Spinal cord (tissue), 10 donors: ENCODE data around the gene SYNPO2. TPM values are rescaled to one million over a fixed set of nuclear protein-coding genes. Genes with fewer than 3 reads are reported as not detected.

Experiments
- DNase-seq, 6 donors: peaks; one replicate each; pipeline versions ENCODE4 v3.0.0 to v3.0.0-alpha.2; 2013 to 2015; ENCODE audit warnings: low spot score in 6 of 6, low read depth in 4 of 6
- H3K27ac ChIP-seq: one replicate; pipeline ENCODE4 v1.5.1; 2013; ENCODE audit warnings: low read depth, low read length, control low read depth
- H3K27me3 ChIP-seq: one replicate; pipeline ENCODE4 v1.6.1; 2013; ENCODE audit warnings: low read length; ENCODE audit not compliant: control insufficient read depth, insufficient read depth
- H3K36me3 ChIP-seq: one replicate; pipeline ENCODE4 v1.6.1; 2013; ENCODE audit warnings: low read length; ENCODE audit not compliant: control insufficient read depth, insufficient read depth
- H3K4me1 ChIP-seq: one replicate; pipeline ENCODE4 v1.6.1; 2013; ENCODE audit warnings: low read length; ENCODE audit not compliant: control insufficient read depth, insufficient read depth
- H3K4me3 ChIP-seq: one replicate; pipeline ENCODE4 v1.5.1; 2013; ENCODE audit warnings: low read depth, low read length, control low read depth
- H3K9me3 ChIP-seq: one replicate; pipeline ENCODE4 v1.6.1; 2013; ENCODE audit warnings: low read length; ENCODE audit not compliant: control insufficient read depth, insufficient read depth
- WGBS: methylation state at CpG from one replicate; pipeline ENCODE4 v1.1.5; 2013; ENCODE audit warnings: missing lambda C conversion rate; ENCODE audit not compliant: insufficient coverage; 5-methylcytosine and 5-hydroxymethylcytosine counted together
- polyA plus RNA-seq, 2 donors: library from polyadenylated mRNA; unstranded; fragments of 120-200 nt; gene quantifications; one replicate each; pipeline ENCODE4 v1.2.1, GENCODE V29; 2013; ENCODE audit not compliant: insufficient read length in 2 of 2
- total RNA-seq, 2 donors: library from RNA; depleted of rRNA in 1 of 2; stranded (reverse); fragments of 120-200 nt in 1 of 2; fragments of >200 nt in 1 of 2; gene quantifications; one replicate each; pipeline versions ENCODE4 v1.2.3 to v1.2.4, GENCODE V29; 2013 to 2014
- donor health status: healthy.

SYNPO2 gene
- total and polyA plus RNA-seq, 4 donors: 6.1 to 14.3 (median 9.7) TPM

DNA sequence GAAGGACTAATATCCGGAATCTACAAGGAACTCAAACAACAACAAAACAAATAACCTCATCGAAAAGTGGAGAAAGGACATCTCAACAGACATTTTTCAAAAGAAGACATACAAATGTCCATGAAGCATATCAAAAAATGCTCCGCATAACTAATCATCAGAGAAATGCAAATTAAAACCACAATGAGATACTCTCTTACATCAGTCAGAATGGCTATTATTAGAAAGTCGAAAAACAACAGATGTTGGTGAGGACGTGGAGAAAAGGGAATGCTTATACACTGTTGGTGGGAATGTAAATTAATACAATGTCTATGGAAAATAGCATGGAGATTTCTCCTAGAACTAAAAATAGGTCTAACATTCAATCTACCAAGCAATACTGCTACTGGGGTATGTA, 195.9 kb downstream of the SYNPO2 start:
- no peak overlapping the region for H3K27ac ChIP-seq
- no CpG with 5 or more reads among the region's 5 CpGs for WGBS
- no peaks in the 10 kb centered on the region for H3K27me3 ChIP-seq
- H3K4me3 ChIP-seq: no peak overlapping the region
- no peaks in the 10 kb centered on the region for H3K4me1 ChIP-seq
- DNase-seq: no peak
- no peaks in the 10 kb centered on the region for H3K36me3 ChIP-seq
- no peaks in the 10 kb centered on the region for H3K9me3 ChIP-seq

DNA sequence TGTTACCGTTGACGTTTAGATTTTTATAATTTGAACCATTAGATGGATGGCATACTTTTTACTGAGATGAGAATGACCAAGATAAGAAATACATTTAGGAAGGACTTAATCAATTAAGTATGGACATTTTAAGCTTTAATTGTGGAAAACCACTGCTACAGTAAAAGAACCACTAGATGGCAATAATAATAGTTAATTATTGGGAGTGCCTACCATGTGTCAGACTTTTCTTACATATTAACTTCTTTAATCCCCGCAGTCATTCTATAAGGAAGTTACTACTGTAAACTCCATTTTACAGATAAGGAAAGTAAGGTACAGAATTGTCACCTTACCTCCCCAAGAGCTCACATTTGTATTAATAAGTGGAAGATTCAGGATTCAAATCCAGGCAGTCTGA, 198.5 kb downstream of the SYNPO2 start:
- no peak overlapping the region for H3K4me3 ChIP-seq

DNA sequence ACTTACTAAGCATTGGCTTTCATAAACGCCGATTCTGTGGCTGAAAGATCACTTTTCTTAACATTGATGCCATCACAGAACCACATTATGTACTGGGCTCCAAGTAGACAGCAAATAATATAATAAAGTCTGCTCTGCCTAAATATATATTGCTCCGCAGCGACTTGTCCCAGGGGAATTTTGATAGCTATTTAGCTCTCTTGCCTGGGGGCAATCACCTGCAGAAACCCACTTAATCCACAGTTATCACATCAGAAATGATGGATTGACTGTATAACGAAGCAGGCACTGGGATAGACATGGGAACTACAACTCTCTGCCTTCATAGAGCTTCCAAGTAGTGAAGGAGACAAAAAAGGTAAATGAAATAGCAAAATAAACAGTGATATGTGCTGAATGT, 199.0 kb downstream of the SYNPO2 start:
- no peaks in the 10 kb centered on the region for H3K9me3 ChIP-seq
- no CpG with 5 or more reads among the region's 5 CpGs for WGBS
- no peak overlapping the region for H3K27ac ChIP-seq
- H3K36me3 ChIP-seq: no peaks in the 10 kb centered on the region
- DNase-seq: no peak
- H3K4me1 ChIP-seq: no peaks in the 10 kb centered on the region
- H3K27me3 ChIP-seq: no peaks in the 10 kb centered on the region
- no peak overlapping the region for H3K4me3 ChIP-seq

More for the DNA sequence above, 198.5 kb downstream of the SYNPO2 start:
- H3K27ac ChIP-seq: no peak overlapping the region
- H3K4me1 ChIP-seq: no peaks in the 10 kb centered on the region
- H3K36me3 ChIP-seq: no peaks in the 10 kb centered on the region
- no peak for DNase-seq
- no peaks in the 10 kb centered on the region for H3K27me3 ChIP-seq
- H3K9me3 ChIP-seq: no peaks in the 10 kb centered on the region
- 100% methylated on average over 2 of the region's 3 CpGs for WGBS

DNA sequence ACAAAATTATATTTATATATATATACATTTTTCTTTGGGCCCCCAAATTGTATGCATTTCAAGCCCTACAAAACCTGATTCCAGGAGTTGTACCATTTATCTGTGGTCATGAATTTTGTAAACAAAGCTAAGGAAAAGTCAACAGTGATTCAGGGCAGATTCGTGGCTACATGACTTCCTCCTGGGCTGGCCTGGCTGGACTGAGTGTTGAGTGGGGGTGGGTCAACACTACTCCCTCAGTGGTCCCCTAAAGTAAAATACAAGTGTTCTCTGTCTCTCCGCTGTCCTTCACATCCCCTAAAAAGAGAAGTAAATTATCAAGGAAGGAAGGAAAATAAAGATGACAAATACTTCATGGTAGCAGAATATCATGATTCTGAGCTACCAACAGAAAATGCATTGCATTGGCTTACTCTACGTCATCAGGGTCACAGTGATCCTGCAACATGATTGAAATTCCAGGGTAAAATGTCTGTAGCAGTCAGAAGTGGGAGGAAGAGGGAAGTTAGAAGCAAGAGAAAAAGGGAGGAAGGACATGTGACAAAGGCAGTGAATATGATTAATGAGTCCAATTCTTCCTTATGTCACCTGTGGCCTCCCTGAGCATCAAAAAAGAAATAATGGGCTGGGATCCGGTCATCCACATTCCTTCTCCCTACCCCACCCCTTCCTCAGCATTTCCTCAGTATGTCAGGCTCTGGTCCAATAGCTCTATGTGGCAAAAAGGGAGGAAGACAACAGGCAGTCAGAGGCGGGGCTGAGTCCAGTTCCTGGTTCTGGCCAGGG, 204.6 kb downstream of the SYNPO2 start:
- 100% methylated on average over 1 of the region's 5 CpGs for WGBS
- DNase-seq: no peak

DNA sequence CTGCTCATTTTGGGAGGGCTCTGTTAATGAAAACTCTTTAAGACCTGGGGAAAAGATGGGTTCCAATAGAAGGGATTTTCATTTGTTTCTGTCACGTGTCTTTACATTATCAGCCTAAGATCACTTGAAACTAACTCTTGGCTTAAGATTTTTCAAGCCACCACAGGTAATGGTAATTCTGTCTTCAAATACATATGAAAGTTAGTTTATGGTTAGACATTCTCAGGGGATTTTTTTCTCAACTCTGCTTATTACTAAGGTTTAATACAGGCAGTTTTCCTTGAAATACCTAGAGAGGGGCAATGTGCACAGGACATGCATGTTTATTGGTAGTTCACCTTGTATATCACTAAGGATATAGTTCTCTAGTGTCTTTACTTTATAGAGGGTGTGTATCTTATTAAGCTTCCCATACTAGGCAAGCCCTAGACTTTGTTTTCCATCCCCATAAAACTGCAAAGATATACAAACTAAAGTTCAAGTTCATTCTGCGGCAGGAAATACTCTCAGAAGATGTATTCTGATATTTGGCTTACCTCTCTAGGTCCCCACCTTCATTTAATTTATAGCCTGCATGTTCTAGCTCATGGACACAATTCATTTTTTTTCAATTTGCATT, 208.7 kb downstream of the SYNPO2 start:
- Histone ChIP-seq H3K4me1 (no peaks in the 10 kb centered on the region), H3K27ac (no peak overlapping the region), H3K4me3 (no peak overlapping the region), H3K27me3 (no peaks in the 10 kb centered on the region), H3K36me3 (no peaks in the 10 kb centered on the region), H3K9me3 (peaks cover 1% of the 10 kb centered on the region)
- WGBS: no CpG with 5 or more reads among the region's 2 CpGs
- DNase-seq: no peak

More for the DNA sequence above, 204.6 kb downstream of the SYNPO2 start:
- Histone ChIP-seq H3K27ac (no peak overlapping the region), H3K4me3 (no peak overlapping the region), H3K4me1 (no peaks in the 10 kb centered on the region), H3K9me3 (no peaks in the 10 kb centered on the region), H3K27me3 (no peaks in the 10 kb centered on the region), H3K36me3 (no peaks in the 10 kb centered on the region)

DNA sequence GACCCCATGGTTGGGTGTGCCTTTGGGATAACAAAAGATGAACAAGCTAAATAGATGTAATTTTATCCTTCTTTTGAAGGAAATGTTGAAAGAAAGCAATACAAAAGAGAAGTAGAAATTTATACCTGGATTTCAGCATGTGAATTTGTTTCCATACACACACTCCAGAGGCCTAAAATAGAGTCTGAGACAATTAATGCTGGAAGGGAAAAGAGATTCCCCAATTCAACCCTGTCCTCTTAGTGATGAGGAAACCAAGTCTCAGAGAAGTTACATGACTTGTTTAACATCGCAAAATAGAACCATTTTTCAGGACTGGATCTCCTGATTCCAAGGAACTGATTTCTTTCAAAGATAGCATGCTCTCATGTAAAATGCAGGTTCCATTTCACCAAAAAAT, 209.7 kb downstream of the SYNPO2 start:
- H3K9me3 ChIP-seq: peaks cover 1% of the 10 kb centered on the region
- H3K4me1 ChIP-seq: no peaks in the 10 kb centered on the region
- H3K36me3 ChIP-seq: no peaks in the 10 kb centered on the region
- no peak overlapping the region for H3K4me3 ChIP-seq
- H3K27ac ChIP-seq: no peak overlapping the region
- no CpG with 5 or more reads among the region's 1 CpG for WGBS
- no peaks in the 10 kb centered on the region for H3K27me3 ChIP-seq
- DNase-seq: no peak

DNA sequence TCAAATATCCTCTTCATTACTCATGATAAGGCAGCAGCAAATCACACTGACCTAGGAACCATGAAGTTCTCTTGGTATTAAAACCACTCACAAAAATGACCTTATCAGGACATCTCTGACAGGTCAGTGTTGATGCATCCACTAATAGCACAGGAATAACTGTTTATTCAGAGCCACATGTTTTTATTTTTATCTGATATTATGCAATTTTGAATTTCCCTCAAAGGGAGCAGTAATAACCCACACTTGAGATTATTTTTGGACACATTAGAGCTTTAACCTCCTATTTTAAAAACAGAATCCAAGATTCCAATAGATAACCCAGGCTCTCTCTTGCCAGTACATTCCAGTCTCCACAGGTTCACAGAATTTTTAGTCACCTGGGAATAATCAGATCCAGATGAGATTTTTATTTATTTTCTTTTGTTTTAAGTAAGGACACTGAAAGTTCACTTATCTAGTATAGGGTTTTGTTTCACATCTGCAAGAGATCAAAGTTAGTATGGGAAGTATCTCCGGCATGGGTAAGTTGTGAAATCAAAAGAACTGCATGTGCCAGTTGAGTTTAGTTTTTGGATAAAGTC, 210.7 kb downstream of the SYNPO2 start:
- H3K36me3 ChIP-seq: no peaks in the 10 kb centered on the region
- no CpG with 5 or more reads among the region's 1 CpG for WGBS
- no peak for DNase-seq
- H3K27ac ChIP-seq: no peak overlapping the region
- no peaks in the 10 kb centered on the region for H3K4me1 ChIP-seq
- peaks cover 1% of the 10 kb centered on the region for H3K9me3 ChIP-seq
- H3K4me3 ChIP-seq: no peak overlapping the region
- no peaks in the 10 kb centered on the region for H3K27me3 ChIP-seq

DNA sequence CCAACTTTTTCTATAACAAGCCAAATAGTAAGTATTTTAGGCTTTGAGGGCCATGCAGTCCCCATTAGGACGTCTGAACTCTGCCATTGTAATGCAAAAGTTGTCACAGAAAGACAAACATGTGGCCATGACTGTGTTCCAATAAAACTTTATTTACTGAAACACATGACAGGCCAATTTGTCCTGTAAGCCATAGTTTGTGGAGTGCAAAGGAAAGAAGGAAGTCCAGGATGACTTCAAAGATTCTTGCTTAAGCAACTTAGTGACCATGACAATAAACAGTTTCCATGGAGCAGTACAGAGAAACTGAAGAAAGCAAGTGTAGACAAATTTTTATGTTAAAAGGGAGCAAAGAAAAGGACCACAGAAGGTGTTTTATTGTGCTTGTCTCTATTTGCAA, 212.0 kb downstream of the SYNPO2 start:
- H3K36me3 ChIP-seq: no peaks in the 10 kb centered on the region
- H3K27me3 ChIP-seq: no peaks in the 10 kb centered on the region
- H3K4me3 ChIP-seq: no peak overlapping the region
- peaks cover 1% of the 10 kb centered on the region for H3K9me3 ChIP-seq
- no peak for DNase-seq
- 40% methylated on average over 1 of the region's 1 CpG for WGBS
- no peaks in the 10 kb centered on the region for H3K4me1 ChIP-seq
- no peak overlapping the region for H3K27ac ChIP-seq

DNA sequence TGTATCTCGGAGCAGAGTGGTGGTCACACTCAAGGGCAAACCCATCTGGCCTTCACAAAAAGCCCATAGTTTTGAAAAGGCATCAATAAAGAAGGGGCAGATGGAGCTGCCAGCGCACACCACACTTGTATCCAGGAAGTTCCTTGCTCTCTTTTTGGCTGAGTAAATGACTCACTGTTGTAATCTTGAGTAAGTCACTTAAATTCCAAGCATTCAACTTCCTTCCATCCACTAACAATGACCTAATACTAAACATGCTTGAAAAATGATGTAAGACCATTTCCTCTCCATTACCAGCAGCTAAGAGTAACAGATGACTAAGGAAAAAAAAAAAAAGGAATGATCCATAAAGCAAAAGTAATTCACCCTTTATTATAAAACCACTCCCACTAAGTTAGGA, 214.6 kb downstream of the SYNPO2 start:
- no peak overlapping the region for H3K27ac ChIP-seq
- H3K4me1 ChIP-seq: no peaks in the 10 kb centered on the region
- H3K27me3 ChIP-seq: no peaks in the 10 kb centered on the region
- no peak overlapping the region for H3K4me3 ChIP-seq
- DNase-seq: peak in 1 of 6 donors; percentile 22
- H3K9me3 ChIP-seq: peaks cover 1% of the 10 kb centered on the region
- no peaks in the 10 kb centered on the region for H3K36me3 ChIP-seq
- 100% methylated on average over 1 of the region's 2 CpGs for WGBS
